ENCODE data around the gene TCF12.

TCF12 gene

GRCh38 chr15:57327985-57328471 lies 409.6 kb downstream of the TCF12 start:
- Histone ChIP-seq H3K27me3 (ENCODE audit: control insufficient read depth, insufficient read depth, low read length, poor library complexity, severe bottlenecking) (no peaks in the 10 kb centered on the region), H3K27ac (ENCODE audit: insufficient read depth, low read depth, low read length, poor library complexity, severe bottlenecking) (no peak overlapping the region), H3K4me3 (ENCODE audit: insufficient read depth, low read depth, low read length) (no peak overlapping the region), H3K36me3 (ENCODE audit: control insufficient read depth, insufficient read depth, low read length) (no peaks in the 10 kb centered on the region), H3K9me3 (ENCODE audit: control insufficient read depth, low read length) (no peaks in the 10 kb centered on the region), H3K4me1 (ENCODE audit: control insufficient read depth, insufficient read depth, low read length) (peaks cover 8% of the 10 kb centered on the region)
- 93 to 95% methylated on average over 11 of the region's 11 CpGs for WGBS, 2 experiments

- peaks cover 4% of the 10 kb centered on the region for H3K4me1 ChIP-seq (ENCODE audit: control insufficient read depth, insufficient read depth, low read length)
- H3K27ac ChIP-seq (ENCODE audit: insufficient read depth, low read depth, low read length, poor library complexity, severe bottlenecking): no peak overlapping the region
- no peaks in the 10 kb centered on the region for H3K36me3 ChIP-seq (ENCODE audit: control insufficient read depth, insufficient read depth, low read length)
- no peak overlapping the region for H3K4me3 ChIP-seq (ENCODE audit: insufficient read depth, low read depth, low read length)
- 97 to 98% methylated on average over 7 to 8 of the region's 8 CpGs for WGBS, 2 experiments
- H3K27me3 ChIP-seq (ENCODE audit: control insufficient read depth, insufficient read depth, low read length, poor library complexity, severe bottlenecking): no peaks in the 10 kb centered on the region
- no peaks in the 10 kb centered on the region for H3K9me3 ChIP-seq (ENCODE audit: control insufficient read depth, low read length)
These were observed 410.0 kb downstream of the TCF12 start for GRCh38 chr15:57328479-57328878.

- Histone ChIP-seq H3K36me3 (ENCODE audit: control insufficient read depth, insufficient read depth, low read length) (no peaks in the 10 kb centered on the region), H3K9me3 (ENCODE audit: control insufficient read depth, low read length) (no peaks in the 10 kb centered on the region), H3K4me1 (ENCODE audit: control insufficient read depth, insufficient read depth, low read length) (no peaks in the 10 kb centered on the region), H3K27me3 (ENCODE audit: control insufficient read depth, insufficient read depth, low read length, poor library complexity, severe bottlenecking) (no peaks in the 10 kb centered on the region), H3K27ac (ENCODE audit: insufficient read depth, low read depth, low read length, poor library complexity, severe bottlenecking) (no peak overlapping the region), H3K4me3 (ENCODE audit: insufficient read depth, low read depth, low read length) (no peak overlapping the region)
- WGBS, 2 experiments: 92 to 93% methylated on average over 5 of the region's 5 CpGs
These were observed 410.5 kb downstream of the TCF12 start for GRCh38 chr15:57328897-57329296.

GRCh38 chr15:57329582-57330367 lies 411.3 kb downstream of the TCF12 start:
- H3K27me3 ChIP-seq (ENCODE audit: control insufficient read depth, insufficient read depth, low read length, poor library complexity, severe bottlenecking): no peaks in the 10 kb centered on the region
- no peaks in the 10 kb centered on the region for H3K4me1 ChIP-seq (ENCODE audit: control insufficient read depth, insufficient read depth, low read length)
- no peaks in the 10 kb centered on the region for H3K36me3 ChIP-seq (ENCODE audit: control insufficient read depth, insufficient read depth, low read length)
- H3K4me3 ChIP-seq (ENCODE audit: insufficient read depth, low read depth, low read length): no peak overlapping the region
- H3K27ac ChIP-seq (ENCODE audit: insufficient read depth, low read depth, low read length, poor library complexity, severe bottlenecking): no peak overlapping the region
- WGBS, 2 experiments: 93% methylated on average over 13 of the region's 13 CpGs
- no peaks in the 10 kb centered on the region for H3K9me3 ChIP-seq (ENCODE audit: control insufficient read depth, low read length)

GRCh38 chr15:57330619-57331340 lies 412.3 kb downstream of the TCF12 start:
- WGBS, 2 experiments: 88 to 92% methylated on average over 13 to 14 of the region's 14 CpGs
- Histone ChIP-seq H3K4me1 (ENCODE audit: control insufficient read depth, insufficient read depth, low read length) (no peaks in the 10 kb centered on the region), H3K9me3 (ENCODE audit: control insufficient read depth, low read length) (no peaks in the 10 kb centered on the region), H3K27me3 (ENCODE audit: control insufficient read depth, insufficient read depth, low read length, poor library complexity, severe bottlenecking) (no peaks in the 10 kb centered on the region), H3K36me3 (ENCODE audit: control insufficient read depth, insufficient read depth, low read length) (no peaks in the 10 kb centered on the region), H3K27ac (ENCODE audit: insufficient read depth, low read depth, low read length, poor library complexity, severe bottlenecking) (no peak overlapping the region), H3K4me3 (ENCODE audit: insufficient read depth, low read depth, low read length) (no peak overlapping the region)

- no peaks in the 10 kb centered on the region for H3K27me3 ChIP-seq (ENCODE audit: control insufficient read depth, insufficient read depth, low read length, poor library complexity, severe bottlenecking)
- H3K4me3 ChIP-seq (ENCODE audit: insufficient read depth, low read depth, low read length): no peak overlapping the region
- 87 to 93% methylated on average over 8 of the region's 8 CpGs for WGBS, 2 experiments
- H3K36me3 ChIP-seq (ENCODE audit: control insufficient read depth, insufficient read depth, low read length): no peaks in the 10 kb centered on the region
- H3K27ac ChIP-seq (ENCODE audit: insufficient read depth, low read depth, low read length, poor library complexity, severe bottlenecking): no peak overlapping the region
- H3K9me3 ChIP-seq (ENCODE audit: control insufficient read depth, low read length): no peaks in the 10 kb centered on the region
- no peaks in the 10 kb centered on the region for H3K4me1 ChIP-seq (ENCODE audit: control insufficient read depth, insufficient read depth, low read length)
These were observed 413.9 kb downstream of the TCF12 start for GRCh38 chr15:57332326-57332725.

- 91 to 92% methylated on average over 4 of the region's 4 CpGs for WGBS, 2 experiments
- no peaks in the 10 kb centered on the region for H3K4me1 ChIP-seq (ENCODE audit: control insufficient read depth, insufficient read depth, low read length)
- H3K4me3 ChIP-seq (ENCODE audit: insufficient read depth, low read depth, low read length): no peak overlapping the region
These were observed 415.0 kb downstream of the TCF12 start for GRCh38 chr15:57333487-57333886.

GRCh38 chr15:57334257-57334656 lies 415.8 kb downstream of the TCF12 start:
- H3K4me3 ChIP-seq (ENCODE audit: insufficient read depth, low read depth, low read length): no peak overlapping the region
- WGBS, 2 experiments: 80 to 87% methylated on average over 12 of the region's 12 CpGs
- no peaks in the 10 kb centered on the region for H3K27me3 ChIP-seq (ENCODE audit: control insufficient read depth, insufficient read depth, low read length, poor library complexity, severe bottlenecking)
- no peaks in the 10 kb centered on the region for H3K4me1 ChIP-seq (ENCODE audit: control insufficient read depth, insufficient read depth, low read length)
- H3K36me3 ChIP-seq (ENCODE audit: control insufficient read depth, insufficient read depth, low read length): no peaks in the 10 kb centered on the region
- H3K9me3 ChIP-seq (ENCODE audit: control insufficient read depth, low read length): no peaks in the 10 kb centered on the region
- no peak overlapping the region for H3K27ac ChIP-seq (ENCODE audit: insufficient read depth, low read depth, low read length, poor library complexity, severe bottlenecking)

More at GRCh38 chr15:57333487-57333886, 415.0 kb downstream of the TCF12 start:
- H3K27ac ChIP-seq (ENCODE audit: insufficient read depth, low read depth, low read length, poor library complexity, severe bottlenecking): no peak overlapping the region
- H3K27me3 ChIP-seq (ENCODE audit: control insufficient read depth, insufficient read depth, low read length, poor library complexity, severe bottlenecking): no peaks in the 10 kb centered on the region
- H3K9me3 ChIP-seq (ENCODE audit: control insufficient read depth, low read length): no peaks in the 10 kb centered on the region
- no peaks in the 10 kb centered on the region for H3K36me3 ChIP-seq (ENCODE audit: control insufficient read depth, insufficient read depth, low read length)

GRCh38 chr15:57335293-57335715 lies 416.9 kb downstream of the TCF12 start:
- no peaks in the 10 kb centered on the region for H3K4me1 ChIP-seq (ENCODE audit: control insufficient read depth, insufficient read depth, low read length)
- H3K9me3 ChIP-seq (ENCODE audit: control insufficient read depth, low read length): no peaks in the 10 kb centered on the region
- H3K27me3 ChIP-seq (ENCODE audit: control insufficient read depth, insufficient read depth, low read length, poor library complexity, severe bottlenecking): no peaks in the 10 kb centered on the region
- H3K36me3 ChIP-seq (ENCODE audit: control insufficient read depth, insufficient read depth, low read length): no peaks in the 10 kb centered on the region
- 91 to 93% methylated on average over 6 of the region's 6 CpGs for WGBS, 2 experiments
- no peak overlapping the region for H3K4me3 ChIP-seq (ENCODE audit: insufficient read depth, low read depth, low read length)
- no peak overlapping the region for H3K27ac ChIP-seq (ENCODE audit: insufficient read depth, low read depth, low read length, poor library complexity, severe bottlenecking)

GRCh38 chr15:57335719-57336118 lies 417.3 kb downstream of the TCF12 start:
- no peaks in the 10 kb centered on the region for H3K4me1 ChIP-seq (ENCODE audit: control insufficient read depth, insufficient read depth, low read length)
- H3K36me3 ChIP-seq (ENCODE audit: control insufficient read depth, insufficient read depth, low read length): no peaks in the 10 kb centered on the region
- no peak overlapping the region for H3K27ac ChIP-seq (ENCODE audit: insufficient read depth, low read depth, low read length, poor library complexity, severe bottlenecking)
- H3K27me3 ChIP-seq (ENCODE audit: control insufficient read depth, insufficient read depth, low read length, poor library complexity, severe bottlenecking): no peaks in the 10 kb centered on the region
- no peak overlapping the region for H3K4me3 ChIP-seq (ENCODE audit: insufficient read depth, low read depth, low read length)
- H3K9me3 ChIP-seq (ENCODE audit: control insufficient read depth, low read length): no peaks in the 10 kb centered on the region
- WGBS, 2 experiments: 86 to 90% methylated on average over 7 of the region's 7 CpGs
